ENCODE measurements around the gene NISCH. TPM values are rescaled to one million over a fixed set of nuclear protein-coding genes. Genes with fewer than 3 reads are reported as not detected.

Gene NISCH
- total RNA-seq, 1 experiment from 2014 or later = 51.1 TPM

DNA sequence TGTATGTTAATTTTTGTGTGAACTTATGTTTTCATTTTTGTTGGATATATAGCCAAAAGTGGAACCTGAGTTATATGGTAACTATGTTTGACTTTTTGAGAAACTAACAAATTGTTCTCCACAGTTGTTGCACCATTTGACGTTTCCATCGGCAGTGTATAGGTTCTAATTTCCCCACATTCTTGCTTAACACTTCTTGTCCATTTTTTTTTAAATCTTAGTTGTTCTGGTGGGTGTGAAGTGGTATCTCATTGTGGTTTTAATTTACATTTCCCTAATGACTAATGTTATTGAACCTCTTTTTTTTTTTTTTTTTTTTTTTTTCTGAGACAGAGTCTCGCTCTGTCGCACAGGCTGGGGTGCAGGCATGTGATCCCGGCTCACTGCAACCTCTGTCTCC is 8.0 kb downstream of the NISCH start:
- DNase-seq = no peak
- H3K4me3 ChIP-seq (ENCODE audit: insufficient read depth, low read depth, low read length) = no peak overlapping the region
- no peaks in the 10 kb centered on the region for H3K27me3 ChIP-seq (ENCODE audit: control insufficient read depth, insufficient read depth, low read length)
- H3K36me3 ChIP-seq (replicated peaks; ENCODE audit: control insufficient read depth, insufficient read depth, low read length) = peaks cover 18% of the 10 kb centered on the region

DNA sequence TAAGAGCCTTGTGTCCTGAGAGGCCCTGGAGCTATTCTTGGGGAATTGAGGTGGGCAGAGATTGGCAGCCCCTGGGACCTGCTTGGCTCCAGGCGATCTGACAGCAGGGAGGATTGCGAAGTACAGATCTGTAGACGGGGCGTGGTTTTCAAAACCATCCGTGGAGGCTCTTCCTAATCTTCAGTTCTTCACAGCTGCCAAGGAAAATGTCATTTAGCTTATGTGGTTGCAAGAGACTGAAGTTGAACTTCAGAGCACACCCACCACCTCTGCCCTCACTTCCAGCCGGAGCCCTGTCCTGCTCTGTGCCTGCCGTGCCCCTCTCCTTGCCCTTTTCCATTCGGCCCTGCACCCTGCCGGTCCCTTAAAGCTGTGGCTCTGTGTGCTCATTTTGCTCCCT is 12.9 kb downstream of the NISCH start:
- no peaks in the 10 kb centered on the region for H3K27me3 ChIP-seq (ENCODE audit: control insufficient read depth, insufficient read depth, low read length)
- no peak overlapping the region for H3K4me3 ChIP-seq (ENCODE audit: insufficient read depth, low read depth, low read length)
- DNase-seq = no peak
- H3K36me3 ChIP-seq (replicated peaks; ENCODE audit: control insufficient read depth, insufficient read depth, low read length) = peaks cover 26% of the 10 kb centered on the region

DNA sequence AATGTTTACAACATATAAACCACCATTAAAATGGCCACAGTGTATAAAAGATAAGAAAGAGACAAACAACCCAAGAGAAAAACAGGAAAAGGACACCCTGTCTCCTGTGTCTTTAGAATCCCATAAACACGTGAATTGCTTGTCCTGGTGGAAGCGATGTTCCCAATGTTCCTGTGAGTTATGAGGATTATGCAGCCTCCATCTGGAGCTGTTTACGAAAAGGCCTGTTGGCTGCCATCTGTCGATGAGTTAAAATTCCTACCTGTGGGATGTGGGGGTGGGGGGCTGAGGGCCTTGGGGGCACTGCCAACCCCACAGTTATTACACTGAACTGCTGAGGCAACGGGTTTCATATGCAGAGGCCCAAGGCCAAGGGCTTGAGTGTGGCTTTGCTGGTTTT is 13.6 kb downstream of the NISCH start:
- Histone ChIP-seq H3K27me3 (ENCODE audit: control insufficient read depth, insufficient read depth, low read length) (no peaks in the 10 kb centered on the region), H3K4me3 (ENCODE audit: insufficient read depth, low read depth, low read length) (no peak overlapping the region), H3K36me3 (replicated peaks; ENCODE audit: control insufficient read depth, insufficient read depth, low read length) (peaks cover 32% of the 10 kb centered on the region)
- no peak for DNase-seq

DNA sequence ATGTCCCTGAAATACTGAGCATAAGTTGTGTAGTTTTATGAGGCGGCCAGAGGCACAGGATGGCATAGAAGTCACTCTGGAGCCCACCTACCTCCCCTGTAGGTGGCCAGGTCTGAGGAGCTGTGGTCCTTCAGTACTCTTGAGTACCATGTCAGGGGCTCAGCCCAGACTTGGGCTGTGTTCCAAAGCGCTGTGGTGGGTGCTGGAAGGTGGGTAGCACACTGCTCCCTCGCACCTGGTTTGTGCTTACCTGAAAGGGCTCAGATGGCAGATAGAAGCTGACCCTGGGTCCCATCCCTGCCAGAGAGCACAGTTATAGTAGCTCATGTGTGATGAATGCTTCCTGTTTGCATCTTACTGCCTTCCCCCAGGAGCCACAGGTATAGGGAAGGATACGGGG is 15.5 kb downstream of the NISCH start:
- peaks cover 39% of the 10 kb centered on the region for H3K36me3 ChIP-seq (replicated peaks; ENCODE audit: control insufficient read depth, insufficient read depth, low read length)
- H3K4me3 ChIP-seq (ENCODE audit: insufficient read depth, low read depth, low read length) = no peak overlapping the region
- H3K27me3 ChIP-seq (ENCODE audit: control insufficient read depth, insufficient read depth, low read length) = no peaks in the 10 kb centered on the region
- no peak for DNase-seq

DNA sequence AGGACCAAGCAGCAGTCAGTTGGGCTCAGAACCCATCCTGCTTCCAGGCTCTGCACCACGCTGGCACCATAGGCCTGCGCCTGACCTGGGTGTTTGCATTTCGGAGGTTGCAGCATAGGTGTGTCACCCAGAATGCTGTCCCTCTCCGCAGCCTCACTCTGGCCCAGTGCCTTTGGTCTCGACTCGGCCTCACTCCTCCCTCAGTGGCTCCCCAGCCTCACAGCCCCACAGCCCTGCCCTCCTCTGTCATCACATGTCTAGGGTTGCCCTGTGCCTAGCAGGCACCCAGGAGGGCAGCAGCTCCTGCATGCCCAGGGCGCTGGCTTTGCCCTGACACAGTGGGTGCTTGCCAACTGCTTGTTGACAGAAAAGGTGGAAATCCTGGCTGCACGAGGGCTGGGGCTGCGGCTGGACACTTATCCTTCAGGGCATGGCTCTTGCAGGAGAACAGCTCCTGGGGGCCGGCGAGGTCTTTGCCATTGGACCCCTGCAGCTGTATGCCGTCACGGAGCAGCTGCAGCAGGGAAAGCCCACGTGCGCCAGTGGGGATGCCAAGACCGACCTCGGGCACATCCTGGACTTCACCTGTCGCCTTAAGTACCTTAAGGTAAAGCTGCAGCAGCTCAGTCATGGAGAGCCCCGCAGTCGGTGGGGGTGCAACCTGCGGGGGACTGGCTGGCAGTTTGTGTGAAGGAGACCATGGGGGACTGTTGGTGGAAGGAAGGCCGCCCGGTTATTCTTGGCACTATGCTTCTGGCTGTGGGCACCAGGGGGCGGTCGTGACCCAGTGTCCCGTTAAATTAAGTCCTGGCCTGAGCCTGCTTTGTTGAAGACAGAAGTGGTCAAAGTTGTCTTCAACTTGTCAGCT is 16.2 kb downstream of the NISCH start:
- Histone ChIP-seq H3K4me3 (ENCODE audit: insufficient read depth, low read depth, low read length) (no peak overlapping the region), H3K36me3 (replicated peaks; ENCODE audit: control insufficient read depth, insufficient read depth, low read length) (peaks cover 44% of the 10 kb centered on the region), H3K27me3 (ENCODE audit: control insufficient read depth, insufficient read depth, low read length) (no peaks in the 10 kb centered on the region)
- DNase-seq = peak; percentile 89

DNA sequence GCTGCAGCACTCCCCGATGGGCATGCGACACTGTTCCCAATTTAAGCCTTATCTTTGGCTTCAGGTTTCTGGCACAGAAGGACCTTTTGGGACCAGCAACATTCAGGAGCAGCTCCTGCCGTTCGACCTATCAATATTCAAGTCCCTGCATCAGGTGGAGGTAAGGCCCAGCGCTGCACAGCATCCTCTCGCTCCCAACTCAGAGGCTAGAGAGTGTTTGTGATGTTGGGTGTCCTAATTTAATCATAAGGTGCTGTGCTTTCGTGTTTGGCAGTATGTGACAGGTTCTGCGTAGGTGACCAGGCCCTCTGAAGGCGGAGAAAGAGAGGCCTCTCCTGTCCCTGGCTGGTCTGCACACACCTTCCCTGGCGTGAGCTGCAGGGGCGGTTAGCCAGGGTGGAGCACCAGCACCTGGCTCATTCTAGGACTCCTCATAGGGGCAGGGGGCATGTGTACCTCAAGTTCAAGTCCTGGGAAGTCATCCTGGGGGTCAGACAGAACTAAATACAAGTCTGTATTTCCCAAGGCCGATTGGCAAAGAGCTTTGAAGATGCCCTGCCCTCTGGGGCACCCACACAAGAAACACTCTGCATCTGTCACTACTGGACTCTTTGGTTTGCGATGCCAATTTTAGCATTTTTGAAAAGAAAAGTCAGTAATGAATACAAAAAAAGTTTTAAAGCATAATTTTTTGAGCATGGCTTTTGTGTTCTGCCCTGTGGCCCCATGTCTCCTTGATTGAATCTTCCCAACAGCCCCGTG is 17.0 kb downstream of the NISCH start:
- DNase-seq = no peak
- Histone ChIP-seq H3K4me3 (ENCODE audit: insufficient read depth, low read depth, low read length) (no peak overlapping the region), H3K36me3 (replicated peaks; ENCODE audit: control insufficient read depth, insufficient read depth, low read length) (peaks cover 47% of the 10 kb centered on the region), H3K27me3 (ENCODE audit: control insufficient read depth, insufficient read depth, low read length) (no peaks in the 10 kb centered on the region)

DNA sequence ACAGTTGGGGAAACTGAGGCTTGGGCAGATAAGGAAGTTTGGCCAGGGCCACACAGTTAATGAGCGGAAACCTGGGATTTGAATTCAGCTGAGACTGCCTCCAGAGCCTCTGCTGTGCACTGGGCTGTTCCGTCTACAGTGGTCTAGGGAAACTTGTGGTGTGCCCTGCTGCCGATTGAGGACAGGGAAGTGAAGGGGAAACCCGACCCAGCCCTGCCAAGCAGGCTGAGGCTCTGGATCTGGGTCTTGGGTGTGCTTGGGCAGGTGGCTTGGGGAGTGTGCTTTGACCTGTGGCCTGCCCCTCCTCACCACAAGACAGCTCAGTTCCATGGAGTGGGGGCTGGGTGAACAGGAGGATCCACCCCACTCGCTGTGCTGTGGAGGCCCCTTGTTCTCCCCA is 17.6 kb downstream of the NISCH start:
- DNase-seq = no peak
- no peaks in the 10 kb centered on the region for H3K27me3 ChIP-seq (ENCODE audit: control insufficient read depth, insufficient read depth, low read length)
- H3K4me3 ChIP-seq (ENCODE audit: insufficient read depth, low read depth, low read length) = no peak overlapping the region
- H3K36me3 ChIP-seq (replicated peaks; ENCODE audit: control insufficient read depth, insufficient read depth, low read length) = peaks cover 52% of the 10 kb centered on the region

DNA sequence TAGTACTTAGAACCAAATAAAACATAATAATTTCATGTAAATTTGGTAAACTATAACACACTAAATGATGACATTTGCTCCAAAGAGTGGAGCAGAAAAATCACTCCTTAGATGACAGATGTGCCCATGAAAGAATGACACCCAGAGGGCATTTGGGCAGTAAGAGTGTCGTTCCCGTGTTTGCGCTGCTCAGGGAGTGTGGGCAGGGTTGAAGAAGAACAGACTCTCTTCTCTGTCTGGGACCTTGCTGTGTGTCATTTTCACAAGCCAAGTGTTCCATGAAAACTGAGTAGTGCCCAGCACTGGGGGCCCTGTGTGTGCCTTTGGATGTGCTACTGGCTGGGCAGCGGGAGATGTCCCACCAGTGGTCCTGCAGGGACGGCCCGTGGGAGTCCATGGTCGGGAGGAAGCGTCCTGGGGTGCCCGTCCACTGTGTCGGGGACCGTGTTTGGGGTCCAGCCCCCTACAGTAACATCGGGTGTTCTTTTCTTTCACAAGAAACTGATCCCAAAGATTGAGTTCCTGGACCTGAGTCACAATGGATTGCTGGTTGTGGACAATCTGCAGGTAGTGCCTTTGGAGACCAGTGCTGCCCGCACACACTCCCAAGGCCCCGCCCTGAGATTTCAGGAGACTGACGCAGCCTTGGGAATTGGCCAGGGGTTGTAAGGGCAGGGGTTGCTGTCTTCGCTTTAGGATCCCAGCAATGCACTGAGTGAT is 21.8 kb downstream of the NISCH start:
- peaks cover 63% of the 10 kb centered on the region for H3K36me3 ChIP-seq (replicated peaks; ENCODE audit: control insufficient read depth, insufficient read depth, low read length)
- H3K27me3 ChIP-seq (ENCODE audit: control insufficient read depth, insufficient read depth, low read length) = no peaks in the 10 kb centered on the region
- no peak for DNase-seq
- no peak overlapping the region for H3K4me3 ChIP-seq (ENCODE audit: insufficient read depth, low read depth, low read length)

DNA sequence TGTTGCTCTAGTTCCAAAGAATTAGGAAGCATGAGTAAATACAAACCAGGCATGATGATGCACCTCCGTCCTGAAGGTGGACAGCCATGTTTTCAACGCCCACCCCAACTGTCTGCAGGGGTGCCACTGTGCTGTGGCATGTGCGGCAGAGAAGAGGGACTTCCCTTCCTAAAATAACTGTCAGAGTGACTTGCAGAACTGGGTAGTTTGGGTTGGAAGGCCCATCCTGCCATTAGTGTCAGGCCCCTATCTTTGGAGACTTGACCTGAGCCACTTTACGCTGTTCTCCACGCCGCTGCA is 22.3 kb downstream of the NISCH start:
- Histone ChIP-seq H3K36me3 (replicated peaks; ENCODE audit: control insufficient read depth, insufficient read depth, low read length) (peaks cover 59% of the 10 kb centered on the region), H3K27me3 (ENCODE audit: control insufficient read depth, insufficient read depth, low read length) (no peaks in the 10 kb centered on the region), H3K4me3 (ENCODE audit: insufficient read depth, low read depth, low read length) (no peak overlapping the region)
- no peak for DNase-seq

DNA sequence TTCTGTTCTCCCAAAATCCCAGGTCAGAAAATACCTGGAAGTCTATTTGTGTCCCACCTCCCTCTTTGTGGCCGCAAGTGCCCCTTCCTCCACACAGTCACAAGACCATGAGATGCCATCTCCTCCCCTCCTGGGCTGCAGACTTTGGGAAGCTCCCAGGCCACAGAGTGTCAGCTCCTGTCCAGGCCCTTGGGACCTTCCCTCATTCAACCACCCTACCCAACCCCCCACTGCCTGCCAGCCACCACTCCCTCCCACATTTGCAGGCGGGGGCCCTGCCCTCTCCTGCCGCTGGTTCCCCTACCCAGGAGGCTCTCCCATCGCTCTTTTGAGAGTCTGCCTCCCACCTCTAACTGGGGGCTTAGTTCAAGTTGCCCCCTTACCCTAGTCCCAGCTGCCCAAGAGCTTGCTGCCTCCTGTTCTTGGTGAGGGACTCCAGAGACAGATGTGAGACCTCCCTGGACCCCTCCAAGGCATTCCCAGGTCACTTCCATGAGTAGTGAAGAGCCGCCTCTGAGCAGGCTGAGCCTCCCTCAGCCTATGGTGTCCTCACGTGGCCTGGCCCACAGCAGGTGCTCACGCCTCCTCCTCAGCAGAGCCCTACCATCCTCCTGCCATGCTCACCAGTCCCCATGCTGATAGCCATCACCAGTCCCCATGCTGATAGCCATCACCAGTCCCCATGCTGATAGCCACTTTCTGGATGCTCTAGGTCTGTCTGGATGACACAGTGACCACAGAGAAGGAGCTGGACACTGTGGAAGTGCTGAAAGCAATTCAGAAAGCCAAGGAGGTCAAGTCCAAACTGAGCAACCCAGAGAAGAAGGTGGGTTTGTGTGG is 23.9 kb downstream of the NISCH start:
- DNase-seq = no peak
- no peak overlapping the region for H3K4me3 ChIP-seq (ENCODE audit: insufficient read depth, low read depth, low read length)
- peaks cover 47% of the 10 kb centered on the region for H3K36me3 ChIP-seq (replicated peaks; ENCODE audit: control insufficient read depth, insufficient read depth, low read length)
- H3K27me3 ChIP-seq (ENCODE audit: control insufficient read depth, insufficient read depth, low read length) = no peaks in the 10 kb centered on the region

DNA sequence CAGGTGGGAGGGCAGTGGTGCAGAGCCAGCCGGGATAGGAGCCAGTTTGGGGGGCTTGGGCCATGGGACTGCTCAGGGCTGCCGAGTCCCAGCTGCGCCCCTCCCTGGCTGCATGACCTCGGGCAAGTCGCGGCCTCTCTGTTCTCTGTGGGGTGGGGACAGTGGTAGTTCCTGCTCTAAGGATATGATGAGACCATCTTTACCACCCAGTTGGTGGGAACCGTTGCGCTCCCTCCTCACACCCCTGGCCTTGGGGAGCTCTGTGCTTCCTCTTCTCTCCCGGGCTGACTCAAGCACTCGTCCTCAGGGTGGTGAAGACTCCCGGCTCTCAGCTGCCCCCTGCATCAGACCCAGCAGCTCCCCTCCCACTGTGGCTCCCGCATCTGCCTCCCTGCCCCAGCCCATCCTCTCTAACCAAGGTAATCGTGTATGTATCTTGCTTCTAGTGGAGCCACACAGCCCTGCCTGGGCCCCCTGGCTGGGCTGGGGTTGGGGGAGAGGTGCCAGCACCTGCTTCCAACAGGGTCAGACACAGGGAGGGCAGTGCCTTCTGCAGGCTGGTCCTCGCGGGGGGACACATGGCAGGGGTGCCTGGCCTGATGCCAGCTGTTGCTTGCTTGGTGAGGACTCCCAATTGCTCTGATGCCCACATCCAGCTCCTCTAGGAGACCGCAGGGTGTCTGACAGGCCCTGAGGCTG is 24.6 kb downstream of the NISCH start:
- no peaks in the 10 kb centered on the region for H3K27me3 ChIP-seq (ENCODE audit: control insufficient read depth, insufficient read depth, low read length)
- DNase-seq = no peak
- H3K36me3 ChIP-seq (replicated peaks; ENCODE audit: control insufficient read depth, insufficient read depth, low read length) = peaks cover 45% of the 10 kb centered on the region
- no peak overlapping the region for H3K4me3 ChIP-seq (ENCODE audit: insufficient read depth, low read depth, low read length)

DNA sequence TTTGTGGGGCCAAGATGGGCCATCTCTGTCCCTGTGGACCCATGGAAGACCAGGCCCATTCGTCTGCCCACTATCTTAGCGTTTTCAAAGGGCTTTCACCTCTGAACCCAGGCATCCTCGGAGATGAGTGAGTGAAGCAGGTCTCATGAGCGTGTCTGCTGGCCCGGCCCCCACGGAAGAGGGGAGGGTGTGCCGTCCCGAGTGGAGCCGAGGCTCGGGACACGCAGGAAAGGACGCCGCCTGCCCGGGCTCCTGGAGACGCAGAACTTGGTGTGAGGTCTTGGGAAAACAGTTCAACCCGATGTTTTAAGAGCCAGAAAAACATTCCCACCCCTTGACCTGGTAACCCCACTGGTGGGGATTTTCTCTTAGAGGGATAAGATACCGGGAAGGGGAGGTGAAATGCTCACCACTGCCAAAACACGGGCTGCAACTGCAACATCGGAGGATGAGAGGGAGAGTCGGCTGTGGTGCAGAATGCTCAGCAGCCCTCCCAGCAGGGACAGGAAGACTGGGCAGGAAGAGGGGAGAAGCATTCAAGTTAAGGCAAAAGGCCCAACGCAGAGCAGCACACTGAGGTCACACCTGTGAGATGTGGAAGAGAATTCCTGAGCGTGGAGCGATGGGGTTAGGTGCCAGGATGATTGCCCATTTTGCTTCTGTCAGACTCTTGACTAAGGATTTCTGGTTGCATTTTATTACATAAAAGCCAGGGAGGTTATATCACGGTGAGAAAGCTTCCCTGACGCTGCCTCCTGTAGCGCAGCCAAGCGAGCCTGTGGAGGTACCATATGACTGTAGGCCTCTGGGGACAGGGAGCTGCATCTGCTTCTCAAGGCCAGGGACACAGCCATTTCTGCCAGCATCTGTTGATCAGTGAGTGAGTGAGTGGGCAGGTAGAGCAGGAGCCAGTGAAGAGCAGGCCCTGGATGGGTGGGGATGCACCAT is 25.6 kb downstream of the NISCH start:
- no peak for DNase-seq
- no peak overlapping the region for H3K4me3 ChIP-seq (ENCODE audit: insufficient read depth, low read depth, low read length)
- peaks cover 40% of the 10 kb centered on the region for H3K36me3 ChIP-seq (replicated peaks; ENCODE audit: control insufficient read depth, insufficient read depth, low read length)
- no peaks in the 10 kb centered on the region for H3K27me3 ChIP-seq (ENCODE audit: control insufficient read depth, insufficient read depth, low read length)
